ENCODE results near the gene SLC1A4.
"Not testable (repeated sequence)": the region's sequence is repeated elsewhere in the genome, so short reads cannot be mapped to it uniquely, and the experiment has no call there.

Gene SLC1A4

DNA sequence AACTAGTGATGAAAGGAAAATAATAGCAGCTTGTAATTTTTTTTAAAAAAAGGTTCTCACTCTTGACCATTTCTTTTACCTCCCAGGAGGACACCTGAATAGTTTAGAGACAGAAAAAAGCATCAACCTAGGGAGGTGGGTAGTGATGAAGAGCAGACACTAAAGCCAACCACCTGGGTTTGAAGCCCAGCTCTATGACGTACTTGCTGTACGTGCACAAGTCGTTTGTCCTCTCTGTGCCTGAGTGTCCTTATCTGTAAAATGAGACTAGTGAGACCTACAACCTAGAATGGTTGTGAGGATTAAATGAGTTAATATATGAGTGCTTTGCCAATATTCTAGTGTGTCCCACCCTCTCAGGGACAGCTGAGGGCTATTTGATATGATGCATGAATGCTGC, 5.8 kb downstream of the SLC1A4 start:
- no peak for DNase-seq

DNA sequence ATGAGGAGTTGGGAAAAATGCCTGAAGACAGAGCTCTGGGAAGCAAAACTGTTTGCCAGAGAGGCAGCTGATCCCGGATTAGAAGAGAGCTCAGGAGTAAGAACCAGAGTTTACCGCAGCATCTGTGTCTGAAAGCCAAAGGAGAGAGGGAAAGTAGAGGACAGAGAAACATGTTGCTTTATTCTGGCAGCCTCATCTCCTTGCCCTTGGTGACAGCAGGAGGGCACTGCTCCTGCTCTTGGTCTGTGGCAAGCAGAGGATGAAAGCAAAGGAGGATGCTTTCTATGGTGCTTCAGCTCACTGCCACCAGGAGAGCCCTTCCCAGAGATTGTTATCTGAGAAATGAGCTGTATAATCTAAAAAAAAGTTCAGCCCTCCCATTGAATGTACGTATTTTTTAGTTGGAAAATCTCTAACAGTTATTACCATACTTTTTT, 7.7 kb downstream of the SLC1A4 start:
- no peak for DNase-seq

DNA sequence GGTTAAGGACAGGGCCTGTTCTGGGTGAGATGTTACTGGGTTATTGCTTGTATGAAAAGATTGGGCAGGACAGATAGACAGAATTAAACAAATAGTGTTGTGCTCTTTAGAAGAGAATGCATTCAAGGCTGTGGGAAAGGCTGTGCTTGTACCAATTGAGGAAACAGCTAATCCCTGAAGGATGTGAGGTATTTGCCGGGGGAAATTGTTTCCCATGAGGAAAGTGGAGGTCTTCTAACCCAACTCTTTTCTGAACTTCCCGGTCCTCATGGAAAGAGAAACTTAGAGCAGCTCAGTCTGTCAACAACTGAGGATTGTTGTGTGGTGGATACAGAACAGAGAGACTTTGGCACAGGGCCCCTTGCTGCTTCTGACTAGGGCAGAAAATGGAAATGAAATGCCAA, 9.5 kb downstream of the SLC1A4 start:
- DNase-seq: no peak

DNA sequence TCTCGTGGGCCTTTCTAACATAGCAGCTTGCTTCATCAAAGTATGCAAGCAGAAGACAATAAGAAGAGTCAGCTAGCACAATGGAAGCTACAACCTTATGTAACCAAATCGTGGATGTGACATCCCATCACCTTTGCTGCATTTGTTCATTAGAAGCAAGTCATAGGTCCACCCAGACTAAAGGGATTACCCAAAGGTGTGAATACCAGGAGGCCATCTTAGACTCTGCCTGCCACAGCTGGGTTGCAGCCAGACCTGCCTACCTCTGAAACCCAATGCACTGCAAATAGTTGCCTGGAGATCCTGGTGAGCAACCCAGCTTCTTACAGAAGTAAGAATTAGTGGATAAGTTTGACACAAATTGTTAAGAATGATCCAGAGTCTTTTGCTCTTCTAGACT, 10.6 kb downstream of the SLC1A4 start:
- no peak for DNase-seq

DNA sequence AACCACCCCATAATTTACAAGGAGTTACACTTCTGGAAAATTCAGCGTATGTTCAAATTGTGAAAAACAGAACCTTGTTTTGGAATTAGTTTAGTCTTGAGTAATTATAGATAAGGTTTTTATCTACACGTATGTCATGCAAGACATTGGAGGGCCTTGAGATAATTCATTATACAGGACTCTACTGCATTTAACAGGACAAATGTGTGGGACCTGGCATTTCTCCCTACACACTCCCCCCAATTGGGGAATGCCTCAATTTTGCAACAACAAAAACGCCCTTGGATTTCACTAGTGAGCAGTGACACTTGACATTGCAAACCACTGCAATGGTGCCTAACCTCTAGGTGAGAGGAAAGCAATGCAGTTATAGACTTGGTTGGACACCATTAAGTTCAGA, 11.4 kb downstream of the SLC1A4 start:
- DNase-seq: no peak

DNA sequence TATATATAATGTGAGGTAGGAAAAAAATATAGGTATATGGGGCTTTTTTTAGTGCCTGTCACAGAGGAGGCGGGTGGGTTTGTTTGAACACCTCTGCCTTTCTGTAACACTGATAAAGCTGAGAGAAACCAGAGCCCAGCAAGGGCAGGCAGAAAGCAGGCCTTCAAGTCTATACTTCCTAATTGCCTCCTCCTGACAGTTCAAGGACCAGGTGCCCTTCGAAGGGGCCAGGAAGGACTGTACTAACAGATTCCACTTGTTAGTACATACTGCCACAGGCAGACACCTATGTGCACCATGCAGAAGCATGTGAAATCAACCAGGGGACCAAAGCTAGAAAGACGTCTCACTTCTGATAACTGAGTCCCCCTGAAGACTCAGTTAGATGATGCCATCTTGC, 13.8 kb downstream of the SLC1A4 start:
- DNase-seq: no peak

DNA sequence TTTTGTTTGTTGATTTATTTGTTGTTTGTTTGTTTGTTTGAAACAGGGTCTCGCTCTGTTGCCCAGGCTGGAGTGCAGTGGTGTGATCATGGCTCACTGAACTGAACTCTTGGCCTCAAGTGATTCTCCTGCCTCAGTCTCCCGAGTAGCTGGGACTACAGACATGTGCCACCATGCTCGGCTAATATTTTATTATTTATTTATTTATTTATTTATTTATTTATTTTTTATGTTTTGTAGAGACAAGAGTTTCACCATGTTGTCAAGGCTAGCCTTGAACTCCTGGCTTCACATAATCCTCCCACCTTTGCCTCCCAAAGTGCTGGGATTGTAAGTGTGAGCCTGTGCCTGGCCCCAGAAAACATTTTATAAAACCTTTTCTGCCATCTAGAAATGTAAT, 15.0 kb downstream of the SLC1A4 start:
- DNase-seq: not testable (repeated sequence)

DNA sequence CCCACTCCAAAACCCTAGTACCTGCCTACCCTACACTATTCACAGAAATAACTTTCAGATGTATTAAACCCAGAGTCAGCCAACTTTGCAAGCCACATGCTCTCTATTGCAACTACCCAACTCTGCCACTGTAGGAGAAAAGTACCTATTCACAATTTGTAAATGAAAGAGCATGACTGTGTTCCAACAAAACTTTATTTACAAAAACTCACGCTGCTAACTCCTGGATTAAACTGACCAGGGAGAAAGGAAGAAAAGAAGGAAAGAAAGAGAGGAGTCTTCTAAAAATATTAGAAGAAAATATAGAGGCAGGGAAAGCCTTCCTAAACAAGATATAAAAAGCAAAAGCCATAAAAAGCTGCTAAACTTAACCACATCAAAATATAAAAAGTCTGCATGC, 24.6 kb downstream of the SLC1A4 start:
- DNase-seq: no peak

DNA sequence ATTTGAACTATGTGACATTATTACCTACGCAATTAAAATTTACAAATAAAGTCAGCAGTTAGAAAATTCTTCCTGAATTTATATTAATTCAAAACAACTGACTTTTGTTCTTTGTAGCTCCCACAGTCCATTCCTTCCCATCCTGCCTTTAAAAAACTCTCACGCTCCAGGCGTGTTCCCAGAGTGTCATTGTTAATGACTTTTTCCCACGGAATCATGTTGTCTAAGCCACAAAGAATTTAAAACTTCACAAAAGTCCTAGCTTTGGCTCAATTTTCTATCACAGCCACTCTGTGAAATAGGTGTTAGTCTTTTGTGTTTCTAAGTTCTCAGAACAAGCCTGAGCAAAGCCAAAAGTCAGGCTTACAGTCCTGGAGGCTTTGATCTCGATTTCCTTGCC, 26.5 kb downstream of the SLC1A4 start:
- no peak for DNase-seq

DNA sequence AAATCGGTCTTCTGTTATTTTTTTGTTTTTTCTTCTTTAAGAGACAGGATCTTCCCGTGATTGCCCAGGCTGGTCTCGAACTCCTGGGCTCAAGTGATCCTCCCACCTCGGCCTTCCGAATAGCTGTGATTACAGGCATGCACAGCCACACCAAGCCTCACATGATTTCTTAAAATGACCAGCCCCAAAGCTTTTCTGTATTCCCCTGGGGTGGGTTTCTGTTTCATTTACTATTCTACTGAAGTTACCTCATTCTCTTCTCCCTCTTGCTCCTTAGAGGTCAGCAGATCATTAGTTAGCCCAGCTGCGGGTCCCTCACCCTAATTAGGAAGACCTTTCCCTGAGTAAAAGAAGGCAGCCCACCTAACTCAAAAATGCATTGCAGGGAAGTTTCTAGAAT, 27.6 kb downstream of the SLC1A4 start:
- no peak for DNase-seq

DNA sequence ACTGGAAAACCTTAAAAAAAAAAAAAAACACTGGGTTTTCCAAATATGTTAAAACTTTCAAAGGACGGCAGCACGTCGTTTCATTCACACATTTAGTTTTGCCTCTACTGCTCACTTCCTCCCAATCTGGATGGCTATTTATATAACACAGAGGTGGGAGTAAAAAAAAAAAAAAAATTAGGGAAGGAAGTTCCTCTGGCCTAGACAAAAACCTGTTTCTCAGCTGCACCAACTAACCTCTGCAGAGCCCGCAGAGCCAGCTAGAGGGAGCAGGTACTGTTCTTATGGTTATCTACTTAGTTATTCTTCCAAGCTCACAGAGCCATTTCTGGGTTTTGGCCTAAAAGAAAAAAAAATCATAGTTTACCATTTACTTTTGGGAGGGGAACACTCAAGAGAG, 28.1 kb downstream of the SLC1A4 start:
- no peak for DNase-seq

DNA sequence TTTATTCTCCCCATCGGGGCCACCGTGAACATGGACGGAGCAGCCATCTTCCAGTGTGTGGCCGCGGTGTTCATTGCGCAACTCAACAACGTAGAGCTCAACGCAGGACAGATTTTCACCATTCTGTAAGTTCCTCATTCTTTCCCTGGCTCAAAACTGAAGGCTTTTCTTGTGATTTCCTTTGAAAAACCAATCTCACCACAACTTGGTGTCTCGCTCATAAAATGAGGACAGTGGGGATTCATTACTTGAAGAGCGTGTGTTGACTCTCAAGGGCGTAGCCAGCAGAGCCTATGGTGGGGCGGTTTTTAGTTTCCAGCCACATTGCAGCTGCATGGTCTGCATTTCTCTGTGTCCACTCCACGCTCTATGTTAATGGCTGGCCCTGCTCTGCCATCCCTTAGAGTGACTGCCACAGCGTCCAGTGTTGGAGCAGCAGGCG, 29.0 kb downstream of the SLC1A4 start:
- no peak for DNase-seq

DNA sequence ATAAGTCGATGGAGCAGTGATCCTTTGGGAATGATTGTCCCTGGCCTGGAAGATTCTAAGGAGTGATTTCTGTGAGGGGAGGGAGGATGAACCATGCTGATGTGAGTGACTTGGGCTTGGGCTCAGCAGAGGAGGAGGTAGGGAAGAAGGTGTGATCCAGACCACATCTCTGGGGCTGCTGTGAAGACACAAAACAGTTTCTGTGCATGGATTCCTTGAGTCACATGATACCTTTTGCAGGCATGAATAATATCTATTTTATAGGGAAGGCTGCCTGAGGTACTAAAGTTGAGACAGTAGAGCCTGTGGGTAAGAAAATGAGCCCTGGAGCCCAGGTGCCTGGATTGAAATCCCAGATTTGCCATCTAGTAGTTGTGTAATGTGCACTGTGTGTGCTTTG, 29.8 kb downstream of the SLC1A4 start:
- DNase-seq: no peak

DNA sequence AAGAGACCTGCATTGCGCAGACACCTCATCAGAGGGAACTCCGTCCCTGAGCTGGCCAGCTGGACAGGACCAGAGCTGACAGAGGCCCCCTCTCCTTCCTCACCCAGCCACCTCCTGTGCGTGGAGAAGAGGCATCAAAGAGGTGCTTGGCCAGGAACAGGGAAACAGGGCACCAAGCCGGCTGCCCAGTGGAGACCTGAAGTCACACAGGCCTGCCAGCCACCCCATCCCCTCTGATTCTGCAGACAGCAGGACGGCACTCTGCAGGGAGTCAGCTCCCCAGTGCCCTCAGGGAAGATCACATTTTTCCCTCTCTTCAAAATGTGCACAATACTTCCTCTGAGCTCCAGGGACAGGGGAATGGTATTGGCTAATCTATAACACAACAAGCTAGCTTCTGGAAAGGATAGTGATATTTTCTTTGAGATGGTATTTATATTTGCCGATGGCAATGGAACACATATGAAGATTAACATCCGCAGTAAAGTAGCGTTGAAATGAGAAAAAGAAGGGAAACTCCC, 30.5 kb downstream of the SLC1A4 start:
- no peak for DNase-seq

DNA sequence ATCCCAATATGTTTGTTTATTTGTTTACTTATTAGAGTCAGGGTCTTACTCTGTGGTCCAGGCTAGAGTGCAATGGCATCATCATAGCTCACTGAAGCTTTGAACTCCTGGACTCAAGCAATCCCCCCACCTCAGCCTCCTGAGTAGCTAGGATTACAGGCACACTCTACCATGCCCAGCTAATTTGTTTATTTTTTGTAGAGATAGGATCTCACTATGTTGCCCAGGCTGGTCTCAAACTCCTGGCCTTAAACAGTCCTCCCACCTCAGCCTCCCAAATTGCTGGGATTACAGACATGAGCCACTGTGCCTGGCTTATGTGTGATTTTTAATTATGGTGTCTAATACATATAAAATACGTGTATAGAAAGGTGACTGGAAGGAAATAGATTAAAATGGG, 31.1 kb downstream of the SLC1A4 start:
- DNase-seq: not testable (repeated sequence)

DNA sequence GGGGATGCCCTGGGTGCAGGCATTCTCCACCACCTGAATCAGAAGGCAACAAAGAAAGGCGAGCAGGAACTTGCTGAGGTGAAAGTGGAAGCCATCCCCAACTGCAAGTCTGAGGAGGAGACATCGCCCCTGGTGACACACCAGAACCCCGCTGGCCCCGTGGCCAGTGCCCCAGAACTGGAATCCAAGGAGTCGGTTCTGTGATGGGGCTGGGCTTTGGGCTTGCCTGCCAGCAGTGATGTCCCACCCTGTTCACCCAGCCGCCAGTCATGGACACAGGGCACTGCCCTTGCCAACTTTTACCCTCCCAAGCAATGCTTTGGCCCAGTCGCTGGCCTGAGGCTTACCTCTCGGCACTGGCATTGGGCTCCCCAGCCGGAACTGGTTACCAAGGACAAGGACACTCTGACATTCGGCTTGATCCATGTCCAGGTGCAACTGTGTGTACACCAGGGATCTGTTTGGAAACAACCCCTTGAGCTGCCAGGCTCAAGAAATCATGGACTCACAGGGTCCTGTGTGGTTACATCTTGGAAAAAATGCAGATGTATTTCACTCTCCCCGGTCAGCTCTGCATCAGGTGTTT, 31.8 kb downstream of the SLC1A4 start:
- no peak for DNase-seq

DNA sequence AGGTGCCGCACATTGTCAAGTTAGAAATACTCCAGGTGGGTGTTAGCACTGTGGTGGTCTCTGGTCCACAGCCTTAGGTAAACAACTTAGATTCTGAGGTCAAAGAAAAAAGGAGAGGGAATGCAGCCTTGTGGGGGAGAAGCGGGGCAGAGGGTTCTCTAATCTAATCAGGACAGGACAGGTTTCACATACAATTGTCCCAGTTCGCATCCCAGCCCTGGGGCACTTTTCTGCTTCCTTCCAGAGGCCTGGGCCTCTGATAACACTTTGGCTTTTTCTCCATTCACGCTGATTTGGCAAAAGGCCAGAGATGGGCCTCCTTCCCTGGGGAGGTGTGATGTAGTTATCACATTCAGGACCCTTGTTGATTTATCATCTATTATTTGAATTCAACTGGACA, 32.5 kb downstream of the SLC1A4 start:
- no peak for DNase-seq

DNA sequence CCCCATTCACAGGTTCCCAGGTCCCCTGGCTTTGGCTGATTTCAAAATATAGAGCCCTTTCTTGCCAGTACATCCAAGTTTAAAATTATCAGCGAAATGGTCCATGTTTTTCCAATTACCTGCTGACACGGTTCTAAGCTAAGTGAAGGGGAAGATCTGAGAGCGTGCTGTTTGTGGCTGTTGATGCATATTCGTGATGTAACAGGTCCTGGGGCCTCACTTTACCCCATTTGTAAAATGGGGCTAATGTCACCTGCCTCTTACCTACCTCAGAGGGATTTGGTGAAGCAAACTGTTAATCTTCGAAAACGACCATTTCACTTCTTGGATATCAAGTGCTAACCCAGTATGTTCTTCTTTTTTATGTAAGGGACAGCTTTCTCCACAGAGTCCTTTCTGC, 33.0 kb downstream of the SLC1A4 start:
- no peak for DNase-seq

DNA sequence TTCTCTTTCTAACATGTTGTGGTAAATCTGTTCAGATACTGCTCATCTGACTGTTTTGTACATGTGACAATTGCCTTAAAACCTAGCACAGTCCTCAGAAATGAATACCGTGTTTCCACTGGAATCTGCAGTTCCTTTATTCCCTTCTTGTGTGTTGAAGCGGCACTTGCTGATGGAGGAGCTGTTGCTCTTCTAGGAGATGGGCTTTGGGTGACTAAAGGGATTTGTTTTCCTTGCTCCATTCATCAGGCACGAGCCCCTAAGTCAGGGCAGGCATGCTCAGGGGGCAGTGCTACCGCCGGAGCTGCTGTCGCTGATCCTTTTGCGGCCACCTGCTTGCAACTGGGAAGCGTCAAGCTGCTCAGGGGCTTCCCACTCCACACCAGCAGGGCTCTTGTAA, 34.5 kb downstream of the SLC1A4 start:
- DNase-seq: no peak

DNA sequence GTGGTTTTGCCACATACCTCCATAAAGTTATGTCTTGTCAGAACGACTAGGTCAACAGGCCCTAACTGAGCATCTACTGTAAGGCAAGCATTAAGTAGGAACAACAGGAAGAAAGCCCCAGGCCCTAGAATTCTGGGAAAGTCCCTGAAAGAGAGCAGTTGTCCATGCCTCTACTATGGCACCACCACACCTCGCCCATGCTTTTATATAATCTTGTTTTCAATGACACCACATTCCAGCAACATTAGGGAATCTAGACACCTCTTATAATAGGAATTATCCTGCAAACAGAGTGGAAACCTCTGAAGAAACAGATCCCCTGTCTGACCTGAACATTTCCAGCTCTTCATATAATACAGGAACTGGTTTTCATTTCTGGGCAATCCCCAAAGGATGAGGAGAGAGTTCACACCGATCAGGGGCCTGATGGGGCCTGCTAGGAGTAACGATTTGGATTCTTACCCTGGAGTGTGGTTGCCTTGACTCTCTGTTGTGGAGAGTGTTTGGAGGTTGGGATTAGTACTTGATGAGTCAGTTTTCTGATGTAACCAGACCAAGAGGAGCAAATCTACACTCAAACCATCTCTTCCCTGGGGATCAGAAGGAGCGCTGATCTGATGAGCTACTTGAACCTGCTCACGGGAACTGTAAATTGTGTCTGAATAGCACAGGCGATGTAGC, 35.1 kb downstream of the SLC1A4 start:
- no peak for DNase-seq

DNA sequence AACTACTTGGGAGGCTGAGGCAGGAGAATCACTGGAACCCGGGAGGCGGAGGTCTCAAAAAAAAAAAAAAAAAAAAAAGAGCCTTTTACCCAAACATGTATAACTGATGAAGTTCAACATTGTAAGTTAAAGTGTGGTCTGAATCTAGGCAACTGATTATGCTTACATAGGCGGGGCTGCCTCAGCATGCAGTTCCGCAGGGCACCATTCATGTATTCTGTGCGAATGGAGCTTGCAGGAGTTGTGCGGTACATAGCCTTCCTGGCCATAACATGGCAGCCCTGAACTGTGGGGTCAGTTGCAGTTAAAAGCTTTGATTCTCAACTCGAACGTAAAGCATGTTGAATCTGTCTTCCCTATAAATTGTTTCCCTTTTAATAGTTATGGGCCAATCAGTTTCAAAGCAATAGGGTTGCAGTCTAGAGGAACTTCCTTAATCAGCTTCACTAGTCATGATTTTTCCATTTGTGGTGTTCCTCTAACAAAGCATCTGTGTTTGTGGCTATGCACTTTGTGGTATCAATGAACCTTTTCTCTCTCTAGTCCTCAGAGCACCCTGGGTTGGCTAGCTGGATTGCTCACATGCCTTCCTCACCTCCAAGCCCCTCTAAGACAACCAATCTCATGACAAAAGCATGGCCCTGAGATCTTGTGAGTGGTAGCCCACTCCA, 36.4 kb downstream of the SLC1A4 start:
- no peak for DNase-seq

DNA sequence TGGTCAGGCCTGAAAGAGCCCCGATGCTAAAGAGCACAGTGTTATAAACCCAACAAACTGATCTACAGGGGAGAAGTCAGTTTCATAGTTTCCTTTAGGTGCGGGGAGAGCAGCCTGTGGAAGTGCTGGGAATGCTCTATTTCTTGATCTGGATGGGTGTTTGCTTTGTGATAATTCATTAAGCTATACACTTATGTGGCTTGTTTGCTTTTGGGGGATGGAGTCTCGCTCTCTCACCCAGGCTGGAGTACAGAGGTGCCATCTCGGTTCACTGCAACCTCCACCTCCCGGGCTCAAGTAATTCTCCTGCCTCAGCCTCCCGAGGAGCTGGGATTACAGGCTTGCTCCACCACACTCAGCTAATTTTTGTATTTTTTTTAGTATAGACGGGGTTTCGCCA, 37.0 kb downstream of the SLC1A4 start:
- no peak for DNase-seq

DNA sequence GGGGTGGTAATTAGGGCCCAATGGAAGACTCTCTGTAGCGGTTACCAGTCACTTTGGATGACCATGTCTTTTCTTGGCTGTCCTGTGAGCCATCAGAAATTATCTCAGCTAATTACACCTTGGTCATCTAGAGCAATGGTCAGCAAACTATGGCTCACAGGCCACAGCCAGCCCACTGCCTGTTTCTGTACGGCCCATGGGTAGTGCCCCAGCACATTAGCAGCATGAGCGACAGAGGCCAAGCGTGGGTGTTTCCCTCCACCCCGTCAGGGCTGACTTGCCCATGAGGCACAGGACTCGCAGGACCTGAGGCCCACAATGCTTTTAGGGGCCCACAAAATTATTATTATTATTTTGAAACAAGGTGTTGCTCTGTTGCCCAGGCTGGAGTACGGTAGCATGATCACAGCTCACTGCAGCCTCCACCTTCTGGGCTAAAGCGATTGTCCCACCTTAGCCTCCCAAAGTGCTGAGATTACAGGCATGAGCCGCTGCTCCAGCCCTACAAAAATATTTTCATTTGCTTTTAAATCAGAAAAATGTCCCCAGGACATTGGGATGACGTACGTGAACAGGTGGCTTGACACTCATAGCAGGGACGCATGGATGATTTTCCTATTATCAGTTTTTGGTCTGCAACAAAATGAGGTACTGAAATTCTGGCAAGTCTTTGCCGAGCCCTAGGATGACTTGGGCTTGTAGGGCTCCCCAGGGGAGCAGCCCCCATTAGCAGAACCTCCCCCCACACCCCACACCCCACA, 37.7 kb downstream of the SLC1A4 start:
- no peak for DNase-seq
